Fibroblast of lung (primary cell): ENCODE data around the gene IGFBP1. TPM values are rescaled to one million over a fixed set of nuclear protein-coding genes. Genes with fewer than 3 reads are reported as not detected.
A peak's percentile ranks its signal among the peaks of the same experiment; 100 is the strongest.

Source experiments
- DNase-seq, 2 donors: peaks; one replicate each; pipeline versions ENCODE4 v3.0.0 to v3.0.0-alpha.2; 2010; ENCODE audit warnings: low read depth in 2 of 2
- H2AFZ ChIP-seq: 2 replicates; pipeline ENCODE4 v1.5.1; 2012; ENCODE audit warnings: low read length, control low read depth, inconsistent platforms
- H3K27ac ChIP-seq: 2 replicates; pipeline ENCODE4 v1.5.1; 2011; ENCODE audit warnings: low read length, control low read depth; ENCODE audit not compliant: insufficient read depth
- H3K27me3 ChIP-seq: 2 replicates; pipeline ENCODE4 v1.5.1; 2011; ENCODE audit warnings: mild to moderate bottlenecking, low read length; ENCODE audit not compliant: control insufficient read depth, insufficient read depth
- H3K36me3 ChIP-seq: 2 replicates; pipeline ENCODE4 v1.5.1; 2011; ENCODE audit warnings: low read length; ENCODE audit not compliant: control insufficient read depth, insufficient read depth
- H3K4me1 ChIP-seq: 2 replicates; pipeline ENCODE4 v1.5.1; 2011; ENCODE audit warnings: low read length; ENCODE audit not compliant: control insufficient read depth, insufficient read depth; ENCODE audit errors: extremely low read depth
- H3K4me2 ChIP-seq: 2 replicates; pipeline ENCODE4 v1.5.1; 2011; ENCODE audit warnings: low read length, control low read depth; ENCODE audit not compliant: insufficient read depth; ENCODE audit errors: extremely low read depth
- H3K4me3 ChIP-seq, 4 experiments: fragments of 200-600 bp in 1 of 4; sonication (generic) in 1 of 4; replicated peaks in 1 of 4; 2 replicates each; pipeline ENCODE4 v1.5.1; 2011 to 2016; ENCODE audit warnings: low read length in 4 of 4, low read depth in 3 of 4, mild to moderate bottlenecking in 3 of 4, control low read depth in 2 of 4, inconsistent platforms in 1 of 4, mixed read lengths in 1 of 4; ENCODE audit not compliant: insufficient read depth in 1 of 4; ENCODE audit errors: control extremely low read depth in 1 of 4
- H3K79me2 ChIP-seq: 2 replicates; pipeline ENCODE4 v1.5.1; 2012; ENCODE audit warnings: mild to moderate bottlenecking, low read length, inconsistent platforms; ENCODE audit not compliant: control insufficient read depth, insufficient read depth
- H3K9ac ChIP-seq: 2 replicates; pipeline ENCODE4 v1.5.1; 2011; ENCODE audit warnings: mild to moderate bottlenecking, low read length, control low read depth; ENCODE audit not compliant: insufficient read depth
- H3K9me3 ChIP-seq: 2 replicates; pipeline ENCODE4 v1.5.1; 2012; ENCODE audit warnings: low read depth, low read length; ENCODE audit not compliant: control insufficient read depth, insufficient read depth
- H4K20me1 ChIP-seq: 2 replicates; pipeline ENCODE4 v1.5.1; 2011; ENCODE audit warnings: low read length; ENCODE audit not compliant: control insufficient read depth, insufficient read depth; ENCODE audit errors: extremely low read depth
- EZH2 ChIP-seq: IDR thresholded peaks from 2 replicates; pipeline ENCODE4 v1.5.1; 2012; ENCODE audit warnings: low read length, control low read depth, mild to moderate bottlenecking; ENCODE audit errors: missing control alignments
- polyA plus RNA-seq, 2 donors: library from polyadenylated mRNA; depleted of rRNA in 1 of 2; stranded (reverse) in 1 of 2; unstranded in 1 of 2; fragments of >200 nt; gene quantifications; 2 replicates each; pipeline ENCODE4 v1.2.1, GENCODE V29; 2011 to 2012; ENCODE audit warnings: missing spikeins in 1 of 2
- total RNA-seq: library from RNA; depleted of rRNA; stranded (reverse); fragments of >200 nt; gene quantifications from 2 replicates; pipeline ENCODE4 v1.2.1, GENCODE V29; 2014
- TF ChIP-seq, protein P1 (sequence below), 2 donors: IDR thresholded peaks in 1 of 2; conservative IDR thresholded peaks in 1 of 2; 1 replicate in 1 of 2; 2 replicates in 1 of 2; pipeline ENCODE4 v1.5.1; 2011 to 2012; ENCODE audit warnings: low read length in 2 of 2, control low read depth in 1 of 2, inconsistent platforms in 1 of 2, low read depth in 1 of 2, mild to moderate bottlenecking in 1 of 2

IGFBP1 gene
- total and polyA plus RNA-seq, 2 donors (not counting 1 experiment from before 2014, with no cell fraction given) = not detected

DNA sequence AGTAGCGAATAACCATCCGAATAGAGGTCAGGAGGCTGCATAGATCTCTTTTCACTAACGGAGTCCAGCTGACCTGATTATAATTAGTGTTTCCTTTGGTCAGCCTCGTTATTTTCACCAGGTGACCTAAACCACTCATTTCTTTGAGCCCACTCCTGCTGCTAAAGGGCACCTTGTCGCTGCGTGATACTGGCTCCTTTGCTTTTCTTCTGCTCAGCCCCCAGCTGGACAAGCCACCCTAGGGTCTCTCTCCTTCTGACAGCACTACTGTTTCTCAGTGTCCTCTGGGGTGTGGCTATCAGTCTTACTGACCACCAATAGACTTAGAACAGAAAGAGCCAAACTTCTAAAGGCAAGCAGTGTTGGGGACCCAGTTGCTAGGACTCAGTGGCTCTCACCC lies 35.5 kb downstream of the IGFBP1 start:
- no peak overlapping the region for H3K9ac ChIP-seq
- no peak for DNase-seq
- no peaks in the 10 kb centered on the region for H3K36me3 ChIP-seq
- no peaks in the 10 kb centered on the region for H3K79me2 ChIP-seq
- H3K9me3 ChIP-seq = no peaks in the 10 kb centered on the region
- no peak for TF ChIP-seq EZH2
- TF ChIP-seq, protein P1, sequence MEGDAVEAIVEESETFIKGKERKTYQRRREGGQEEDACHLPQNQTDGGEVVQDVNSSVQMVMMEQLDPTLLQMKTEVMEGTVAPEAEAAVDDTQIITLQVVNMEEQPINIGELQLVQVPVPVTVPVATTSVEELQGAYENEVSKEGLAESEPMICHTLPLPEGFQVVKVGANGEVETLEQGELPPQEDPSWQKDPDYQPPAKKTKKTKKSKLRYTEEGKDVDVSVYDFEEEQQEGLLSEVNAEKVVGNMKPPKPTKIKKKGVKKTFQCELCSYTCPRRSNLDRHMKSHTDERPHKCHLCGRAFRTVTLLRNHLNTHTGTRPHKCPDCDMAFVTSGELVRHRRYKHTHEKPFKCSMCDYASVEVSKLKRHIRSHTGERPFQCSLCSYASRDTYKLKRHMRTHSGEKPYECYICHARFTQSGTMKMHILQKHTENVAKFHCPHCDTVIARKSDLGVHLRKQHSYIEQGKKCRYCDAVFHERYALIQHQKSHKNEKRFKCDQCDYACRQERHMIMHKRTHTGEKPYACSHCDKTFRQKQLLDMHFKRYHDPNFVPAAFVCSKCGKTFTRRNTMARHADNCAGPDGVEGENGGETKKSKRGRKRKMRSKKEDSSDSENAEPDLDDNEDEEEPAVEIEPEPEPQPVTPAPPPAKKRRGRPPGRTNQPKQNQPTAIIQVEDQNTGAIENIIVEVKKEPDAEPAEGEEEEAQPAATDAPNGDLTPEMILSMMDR (conservative IDR thresholded peaks at IDR 0.05 in 1 of 2, IDR thresholded peaks at IDR 0.05 in 1 of 2; ENCODE audit: low read depth in 1 of 2, low read length in 2 of 2) = no peak
- no peak overlapping the region for H2AFZ ChIP-seq
- H3K27me3 ChIP-seq = peaks cover 15% of the 10 kb centered on the region
- H3K4me1 ChIP-seq = peaks cover 13% of the 10 kb centered on the region
- no peak overlapping the region for H3K4me3 ChIP-seq
- H4K20me1 ChIP-seq = no peaks in the 10 kb centered on the region
- no peak overlapping the region for H3K27ac ChIP-seq
- no peak overlapping the region for H3K4me2 ChIP-seq

DNA sequence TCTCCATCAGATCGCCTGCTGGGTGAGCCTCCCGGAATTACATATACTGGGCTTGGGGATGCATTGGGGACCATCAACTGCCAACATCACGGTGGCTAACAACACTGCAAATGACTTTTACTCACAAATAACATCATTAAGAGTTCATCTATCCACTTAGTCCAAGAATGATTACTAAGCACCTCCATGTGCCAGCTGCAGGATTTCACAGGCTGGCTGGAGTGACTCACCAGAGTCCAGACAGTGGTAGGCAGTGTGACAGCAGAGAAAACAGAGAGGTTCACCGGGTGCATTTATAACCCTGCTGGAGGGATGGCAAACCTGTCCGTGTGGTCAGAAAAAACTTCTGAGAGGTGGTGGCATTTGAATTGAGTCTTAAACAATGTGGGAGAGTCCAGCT lies 36.0 kb downstream of the IGFBP1 start:
- DNase-seq = peak; percentile 61 to 91
- Histone ChIP-seq H3K79me2 (no peaks in the 10 kb centered on the region), H4K20me1 (no peaks in the 10 kb centered on the region), H3K4me2 (no peak overlapping the region), H3K9me3 (no peaks in the 10 kb centered on the region), H3K4me3 (no peak overlapping the region), H3K36me3 (no peaks in the 10 kb centered on the region), H3K4me1 (peaks cover 13% of the 10 kb centered on the region), H2AFZ (no peak overlapping the region), H3K9ac (no peak overlapping the region), H3K27ac (no peak overlapping the region), H3K27me3 (peaks cover 12% of the 10 kb centered on the region)
- no peak for TF ChIP-seq EZH2
- TF ChIP-seq, protein P1 (conservative IDR thresholded peaks at IDR 0.05 in 1 of 2, IDR thresholded peaks at IDR 0.05 in 1 of 2; ENCODE audit: low read depth in 1 of 2, low read length in 2 of 2) = no peak

DNA sequence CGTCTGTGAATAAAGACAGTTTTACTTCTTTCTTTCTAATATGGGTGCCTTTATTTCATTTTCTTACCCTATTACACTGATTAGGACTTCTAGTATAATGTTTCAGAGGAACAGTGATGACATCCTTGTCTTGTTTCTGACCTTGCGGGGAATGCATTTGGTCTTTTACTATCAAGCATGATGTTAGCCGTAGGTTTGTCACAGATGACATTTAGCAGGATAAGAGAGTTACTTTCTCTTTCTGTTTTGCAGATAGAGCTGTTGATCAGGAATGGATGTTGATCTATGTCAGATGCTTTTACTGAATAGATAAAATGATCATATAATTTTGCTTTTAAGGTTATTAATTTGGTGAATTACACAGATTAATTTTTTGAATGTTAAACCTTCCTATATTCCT lies 39.4 kb downstream of the IGFBP1 start:
- Histone ChIP-seq H4K20me1 (no peaks in the 10 kb centered on the region), H3K9me3 (no peaks in the 10 kb centered on the region), H2AFZ (no peak overlapping the region), H3K4me3 (no peak overlapping the region), H3K27me3 (no peaks in the 10 kb centered on the region), H3K36me3 (no peaks in the 10 kb centered on the region), H3K4me1 (peaks cover 8% of the 10 kb centered on the region), H3K9ac (no peak overlapping the region), H3K4me2 (no peak overlapping the region), H3K27ac (no peak overlapping the region), H3K79me2 (no peaks in the 10 kb centered on the region)
- no peak for TF ChIP-seq EZH2
- TF ChIP-seq, protein P1 (conservative IDR thresholded peaks at IDR 0.05 in 1 of 2, IDR thresholded peaks at IDR 0.05 in 1 of 2; ENCODE audit: low read depth in 1 of 2, low read length in 2 of 2) = no peak
- no peak for DNase-seq
